ENCODE results near the gene HARS1.

GRCh38 chr5:140672455-140673186, 18.5 kb downstream of the HARS1 start:
- no peak for TF ChIP-seq CTCF (IDR thresholded peaks at IDR 0.05; ENCODE audit: insufficient read depth, low read depth, low read length)
- no peak for TF ChIP-seq EZH2 (IDR thresholded peaks at IDR 0.05; ENCODE audit: insufficient read depth, low read length)
